HFFc6 (cell line): ENCODE data around the gene PIGW. TPM values are rescaled to one million over a fixed set of nuclear protein-coding genes. Genes with fewer than 3 reads are reported as not detected.

Source experiments
- DNase-seq: peaks from one replicate; pipeline ENCODE4 v3.0.0-alpha.2; 2018
- H3K27ac Mint-ChIP-seq: 2 replicates; pipeline ENCODE4 v1.8.0; 2020; ENCODE audit warnings: mild to moderate bottlenecking, mixed read lengths
- H3K27me3 Mint-ChIP-seq: 2 replicates; pipeline ENCODE4 v1.8.0; 2021; ENCODE audit warnings: mild to moderate bottlenecking, moderate library complexity, mixed read lengths; ENCODE audit not compliant: insufficient read depth
- H3K36me3 Mint-ChIP-seq: 2 replicates; pipeline ENCODE4 v1.8.0; 2021; ENCODE audit warnings: low read depth, mixed read lengths
- H3K4me1 Mint-ChIP-seq: 2 replicates; pipeline ENCODE4 v1.8.0; 2020; ENCODE audit warnings: low read depth, mixed read lengths
- H3K4me3 Mint-ChIP-seq: 2 replicates; pipeline ENCODE4 v1.8.0; 2020; ENCODE audit warnings: mild to moderate bottlenecking, moderate library complexity, mixed read lengths
- H3K9me3 Mint-ChIP-seq: 2 replicates; pipeline ENCODE4 v1.8.0; 2020; ENCODE audit warnings: mild to moderate bottlenecking, mixed read lengths
- total RNA-seq, 6 experiments: library from RNA; stranded (reverse); fragmentation: NEBNext Ultra II Directional; extraction: Animal tissue kit (Norgen Biotek cat#: 25700); gene quantifications; 2 replicates in 1 of 6; 3 replicates in 5 of 6; pipeline ENCODE4 v1.2.3, GENCODE V29; 2021
- TF ChIP-seq, protein P1 (sequence below): fragments of 200-600 bp; sonication (generic); IDR thresholded peaks from 2 replicates; pipeline ENCODE4 v1.5.0; 2021; ENCODE audit warnings: antibody characterized with exemption, mild to moderate bottlenecking

PIGW gene
- total RNA-seq, 6 experiments from 2014 or later, result 12.0 to 15.1 (median 12.5) TPM

GRCh38 chr17:36494674-36495073 lies 40.1 kb upstream of the PIGW start:
- Mint-ChIP-seq H3K4me3 (no peak overlapping the region), H3K4me1 (peaks cover 15% of the 10 kb centered on the region), H3K9me3 (no peaks in the 10 kb centered on the region), H3K27ac (no peak overlapping the region), H3K36me3 (peaks cover 22% of the 10 kb centered on the region), H3K27me3 (no peaks in the 10 kb centered on the region)
- no peak for DNase-seq
- TF ChIP-seq, protein P1, sequence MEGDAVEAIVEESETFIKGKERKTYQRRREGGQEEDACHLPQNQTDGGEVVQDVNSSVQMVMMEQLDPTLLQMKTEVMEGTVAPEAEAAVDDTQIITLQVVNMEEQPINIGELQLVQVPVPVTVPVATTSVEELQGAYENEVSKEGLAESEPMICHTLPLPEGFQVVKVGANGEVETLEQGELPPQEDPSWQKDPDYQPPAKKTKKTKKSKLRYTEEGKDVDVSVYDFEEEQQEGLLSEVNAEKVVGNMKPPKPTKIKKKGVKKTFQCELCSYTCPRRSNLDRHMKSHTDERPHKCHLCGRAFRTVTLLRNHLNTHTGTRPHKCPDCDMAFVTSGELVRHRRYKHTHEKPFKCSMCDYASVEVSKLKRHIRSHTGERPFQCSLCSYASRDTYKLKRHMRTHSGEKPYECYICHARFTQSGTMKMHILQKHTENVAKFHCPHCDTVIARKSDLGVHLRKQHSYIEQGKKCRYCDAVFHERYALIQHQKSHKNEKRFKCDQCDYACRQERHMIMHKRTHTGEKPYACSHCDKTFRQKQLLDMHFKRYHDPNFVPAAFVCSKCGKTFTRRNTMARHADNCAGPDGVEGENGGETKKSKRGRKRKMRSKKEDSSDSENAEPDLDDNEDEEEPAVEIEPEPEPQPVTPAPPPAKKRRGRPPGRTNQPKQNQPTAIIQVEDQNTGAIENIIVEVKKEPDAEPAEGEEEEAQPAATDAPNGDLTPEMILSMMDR, result no peak

GRCh38 chr17:36495076-36495578 lies 39.7 kb upstream of the PIGW start:
- Mint-ChIP-seq H3K27me3 (no peaks in the 10 kb centered on the region), H3K36me3 (peaks cover 18% of the 10 kb centered on the region), H3K9me3 (no peaks in the 10 kb centered on the region), H3K4me1 (peaks cover 15% of the 10 kb centered on the region), H3K4me3 (no peak overlapping the region), H3K27ac (no peak overlapping the region)
- DNase-seq, result no peak
- TF ChIP-seq, protein P1, result no peak

DNA sequence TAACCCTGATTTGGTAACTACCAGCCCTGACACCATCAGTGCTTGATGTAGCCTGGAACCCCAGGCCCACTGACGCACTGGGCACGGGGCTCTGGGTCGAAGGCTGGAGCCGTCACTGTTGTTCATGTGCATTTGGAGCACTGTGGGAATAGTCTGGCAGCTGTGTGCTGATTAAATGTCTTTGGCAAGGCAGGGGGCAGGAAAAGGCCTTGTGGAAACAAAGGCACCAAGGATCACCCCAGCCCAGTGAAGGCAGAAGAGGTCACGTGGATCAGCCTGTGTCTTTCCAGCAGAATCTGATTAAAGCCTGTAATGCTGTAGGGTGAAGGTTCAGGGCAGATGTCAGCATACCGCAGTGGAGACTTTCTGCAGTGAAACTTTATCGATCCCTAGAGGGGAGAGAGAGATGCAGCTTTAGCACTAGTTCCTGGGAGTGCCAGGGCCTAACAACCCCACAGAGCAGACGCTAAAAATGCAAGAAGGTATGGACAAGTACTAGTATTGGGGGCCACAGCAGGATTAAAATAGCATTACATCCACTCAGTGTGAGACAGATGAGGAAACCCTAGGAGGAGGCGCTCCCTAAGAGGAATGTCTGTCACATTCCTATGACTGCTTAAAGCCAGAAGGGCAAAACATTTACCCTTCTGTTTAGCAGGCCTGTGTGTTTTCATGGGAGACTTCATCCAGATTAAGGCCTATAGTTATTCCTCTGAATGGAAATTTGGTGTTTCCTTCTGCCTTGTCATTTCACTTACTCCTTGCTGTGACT lies 38.6 kb upstream of the PIGW start:
- H3K36me3 Mint-ChIP-seq, result peaks cover 15% of the 10 kb centered on the region
- peak; percentile 5 for DNase-seq
- H3K9me3 Mint-ChIP-seq, result no peaks in the 10 kb centered on the region
- peak overlapping the region; percentile 42 for H3K27ac Mint-ChIP-seq
- no peaks in the 10 kb centered on the region for H3K27me3 Mint-ChIP-seq
- H3K4me1 Mint-ChIP-seq, result peaks cover 15% of the 10 kb centered on the region
- no peak overlapping the region for H3K4me3 Mint-ChIP-seq
- TF ChIP-seq, protein P1, result no peak

GRCh38 chr17:36498155-36498554 lies 36.6 kb upstream of the PIGW start:
- no peak overlapping the region for H3K4me3 Mint-ChIP-seq
- no peak for DNase-seq
- H3K9me3 Mint-ChIP-seq, result no peaks in the 10 kb centered on the region
- H3K4me1 Mint-ChIP-seq, result peaks cover 15% of the 10 kb centered on the region
- no peaks in the 10 kb centered on the region for H3K27me3 Mint-ChIP-seq
- H3K36me3 Mint-ChIP-seq, result peaks cover 18% of the 10 kb centered on the region
- no peak overlapping the region for H3K27ac Mint-ChIP-seq
- TF ChIP-seq, protein P1, result no peak

- Mint-ChIP-seq H3K27ac (no peak overlapping the region), H3K27me3 (no peaks in the 10 kb centered on the region), H3K4me3 (no peak overlapping the region), H3K36me3 (peaks cover 24% of the 10 kb centered on the region), H3K9me3 (no peaks in the 10 kb centered on the region), H3K4me1 (peaks cover 15% of the 10 kb centered on the region)
- no peak for DNase-seq
- TF ChIP-seq, protein P1, result no peak
Observed at GRCh38 chr17:36498560-36499300, 36.1 kb upstream of the PIGW start.
